ENCODE measurements around the gene FANCD2OS.

Gene FANCD2OS

GRCh38 chr3:10116138-10116460 is 8.0 kb upstream of the FANCD2OS start:
- TF ChIP-seq CTCF (IDR thresholded peaks at IDR 0.05; ENCODE audit: insufficient read depth, low read length, poor library complexity, severe bottlenecking) (no peak), EZH2phosphoT487 (conservative IDR thresholded peaks at IDR 0.05; ENCODE audit: low read length) (no peak)
- Histone ChIP-seq H3K9me2 (replicated peaks; ENCODE audit: insufficient read depth, low read length) (no peaks in the 10 kb centered on the region), H3K4me3 (ENCODE audit: insufficient read depth, low read length, poor library complexity, severe bottlenecking) (peak overlapping the region; percentile 65), H3K27me3 (ENCODE audit: low read length) (no peaks in the 10 kb centered on the region), H3K79me2 (ENCODE audit: insufficient read depth, low read length) (peaks cover 52% of the 10 kb centered on the region), H2AFZ (ENCODE audit: low read depth, low read length, severe bottlenecking) (no peak overlapping the region), H3K27ac (ENCODE audit: low read depth, low read length) (peak overlapping the region; percentile 57), H3K9me3 (ENCODE audit: insufficient read depth, low read length) (no peaks in the 10 kb centered on the region), H3K36me3 (ENCODE audit: low read length) (peaks cover 3% of the 10 kb centered on the region; the same call in 1 of the 2 replicates), H4K20me1 (ENCODE audit: low read depth, low read length) (no peaks in the 10 kb centered on the region), H3F3A (ENCODE audit: insufficient read depth) (no peaks in the 10 kb centered on the region), H3K4me2 (ENCODE audit: low read depth, low read length, poor library complexity, severe bottlenecking) (peak overlapping the region; percentile 88), H3K9ac (ENCODE audit: low read length) (peak overlapping the region; percentile 74)

- peaks cover 3% of the 10 kb centered on the region; the same call in 1 of the 2 replicates for H3K36me3 ChIP-seq (ENCODE audit: low read length)
- peak within 1 kb of the TSS; percentile 65 for H3K4me3 ChIP-seq (ENCODE audit: insufficient read depth, low read length, poor library complexity, severe bottlenecking)
- H3K27me3 ChIP-seq (ENCODE audit: low read length), result no peaks in the 10 kb centered on the region
- TF ChIP-seq CTCF (IDR thresholded peaks at IDR 0.05; ENCODE audit: insufficient read depth, low read length, poor library complexity, severe bottlenecking) (no peak), EZH2phosphoT487 (conservative IDR thresholded peaks at IDR 0.05; ENCODE audit: low read length) (no peak)
- H3K79me2 ChIP-seq (ENCODE audit: insufficient read depth, low read length), result peaks cover 47% of the 10 kb centered on the region
- peak within 1 kb of the TSS; percentile 57 for H3K27ac ChIP-seq (ENCODE audit: low read depth, low read length)
- H3K9me2 ChIP-seq (replicated peaks; ENCODE audit: insufficient read depth, low read length), result no peaks in the 10 kb centered on the region
- no peaks in the 10 kb centered on the region for H4K20me1 ChIP-seq (ENCODE audit: low read depth, low read length)
- H3K4me2 ChIP-seq (ENCODE audit: low read depth, low read length, poor library complexity, severe bottlenecking), result peak within 1 kb of the TSS; percentile 88
- no peaks in the 10 kb centered on the region for H3F3A ChIP-seq (ENCODE audit: insufficient read depth)
- peak within 1 kb of the TSS; percentile 83 for H2AFZ ChIP-seq (ENCODE audit: low read depth, low read length, severe bottlenecking)
- peak within 1 kb of the TSS; percentile 74 for H3K9ac ChIP-seq (ENCODE audit: low read length)
- H3K9me3 ChIP-seq (ENCODE audit: insufficient read depth, low read length), result no peaks in the 10 kb centered on the region
Observed at GRCh38 chr3:10115326-10116137, 7.5 kb upstream of the FANCD2OS start, which contains the start of gene BRK1. BRK1 (plus strand) TSS chr3:10115675; CDS start chr3:10115702, 27 bp downstream.

GRCh38 chr3:10106919-10107318 is 1.1 kb downstream of the FANCD2OS start:
- no peak overlapping the region for H3K4me3 ChIP-seq (ENCODE audit: insufficient read depth, low read length, poor library complexity, severe bottlenecking)
- no peaks in the 10 kb centered on the region for H3K9me3 ChIP-seq (ENCODE audit: insufficient read depth, low read length)
- no peaks in the 10 kb centered on the region for H3K36me3 ChIP-seq (ENCODE audit: low read length)
- no peaks in the 10 kb centered on the region for H3K79me2 ChIP-seq (ENCODE audit: insufficient read depth, low read length)
- no peak overlapping the region for H3K4me2 ChIP-seq (ENCODE audit: low read depth, low read length, poor library complexity, severe bottlenecking)
- H3K9me2 ChIP-seq (replicated peaks; ENCODE audit: insufficient read depth, low read length), result no peaks in the 10 kb centered on the region
- no peaks in the 10 kb centered on the region for H3K27me3 ChIP-seq (ENCODE audit: low read length)
- no peaks in the 10 kb centered on the region; the same call in 1 of the 2 replicates for H4K20me1 ChIP-seq (ENCODE audit: low read depth, low read length)
- no peak overlapping the region for H2AFZ ChIP-seq (ENCODE audit: low read depth, low read length, severe bottlenecking)
- H3K9ac ChIP-seq (ENCODE audit: low read length), result no peak overlapping the region
- no peak overlapping the region for H3K27ac ChIP-seq (ENCODE audit: low read depth, low read length)
- no peaks in the 10 kb centered on the region; the same call in 1 of the 2 replicates for H3F3A ChIP-seq (ENCODE audit: insufficient read depth)
- no peak for TF ChIP-seq EZH2phosphoT487 (conservative IDR thresholded peaks at IDR 0.05; ENCODE audit: low read length)
- no peak for TF ChIP-seq CTCF (IDR thresholded peaks at IDR 0.05; ENCODE audit: insufficient read depth, low read length, poor library complexity, severe bottlenecking)
